ENCODE data around the gene PDCL3.

Gene PDCL3

GRCh38 chr2:100563407-100564247 lies 834 bp downstream of the PDCL3 start:
- DNase-seq = no peak

- DNase-seq = no peak
Observed at GRCh38 chr2:100568989-100569388, 6.2 kb downstream of the PDCL3 start.

GRCh38 chr2:100571668-100572067 lies 8.9 kb downstream of the PDCL3 start:
- DNase-seq = no peak

- DNase-seq = no peak
Observed at GRCh38 chr2:100577777-100578176, 15.0 kb downstream of the PDCL3 start.

GRCh38 chr2:100580367-100581276 lies 17.8 kb downstream of the PDCL3 start:
- no peak for DNase-seq

- no peak for DNase-seq
Observed at GRCh38 chr2:100581277-100581612, 18.5 kb downstream of the PDCL3 start.

GRCh38 chr2:100584816-100585215 lies 22.0 kb downstream of the PDCL3 start:
- no peak for DNase-seq

- DNase-seq = peak; percentile 58
Observed at GRCh38 chr2:100588071-100588786, 25.4 kb downstream of the PDCL3 start.

- DNase-seq = no peak
Observed at GRCh38 chr2:100589527-100589926, 26.7 kb downstream of the PDCL3 start.

GRCh38 chr2:100592226-100592625 lies 29.4 kb downstream of the PDCL3 start:
- no peak for DNase-seq

GRCh38 chr2:100596465-100596864 lies 33.7 kb downstream of the PDCL3 start:
- DNase-seq = no peak

- DNase-seq = no peak
Observed at GRCh38 chr2:100599566-100599965, 36.8 kb downstream of the PDCL3 start.

- DNase-seq = no peak
Observed at GRCh38 chr2:100601661-100602060, 38.9 kb downstream of the PDCL3 start.

- DNase-seq = no peak
Observed at GRCh38 chr2:100603414-100603813, 40.6 kb downstream of the PDCL3 start.

GRCh38 chr2:100603948-100604633 lies 41.3 kb downstream of the PDCL3 start:
- DNase-seq = no peak

GRCh38 chr2:100606332-100606725 lies 43.5 kb downstream of the PDCL3 start:
- DNase-seq = no peak

- DNase-seq = peak; percentile 34
Observed at GRCh38 chr2:100606726-100607343, 44.0 kb downstream of the PDCL3 start.

- DNase-seq = peak; percentile 68
Observed at GRCh38 chr2:100610381-100610831, 47.6 kb downstream of the PDCL3 start.

- DNase-seq = no peak
Observed at GRCh38 chr2:100611079-100612029, 48.6 kb downstream of the PDCL3 start.

- DNase-seq = no peak
Observed at GRCh38 chr2:100612388-100613000, 49.7 kb downstream of the PDCL3 start.

All from RPMI8226 (cell line).